HAP-1 (cell line): ENCODE data around the gene SLC49A4.

Experiments
- DNase-seq, 2 experiments: peaks; one replicate each; pipeline ENCODE4 v3.0.0-alpha.2; 2016 to 2020; ENCODE audit warnings: low spot score in 2 of 2
- H3K27me3 ChIP-seq: fragments of 250-450 bp; sonication (Bioruptor Pico); 2 replicates; pipeline ENCODE4 v1.5.1; 2020; ENCODE audit warnings: low read depth, mild to moderate bottlenecking, moderate library complexity
- H3K36me3 ChIP-seq: fragments of 250-450 bp; sonication (Bioruptor Pico); replicated peaks from 2 replicates; pipeline ENCODE4 v1.5.1; 2020; ENCODE audit warnings: mild to moderate bottlenecking
- H3K4me1 ChIP-seq: fragments of 250-450 bp; sonication (Bioruptor Pico); 2 replicates; pipeline ENCODE4 v1.5.1; 2020; ENCODE audit warnings: mild to moderate bottlenecking
- H3K4me3 ChIP-seq: fragments of 250-450 bp; sonication (Bioruptor Pico); 2 replicates; pipeline ENCODE4 v1.5.1; 2020; ENCODE audit warnings: mild to moderate bottlenecking, moderate library complexity
- H3K9me3 ChIP-seq: fragments of 250-450 bp; sonication (Bioruptor Pico); 2 replicates; pipeline ENCODE4 v1.5.1; 2020; ENCODE audit warnings: mild to moderate bottlenecking, moderate library complexity
- in situ Hi-C: fragments of 300-500 bp; cut with MboI; formaldehyde crosslinking; loops from 3 replicates; pipeline ENCODE4 v1.14.3; 2020; ENCODE audit warnings: low sequenced_read_pairs, inconsistent platforms, mixed read lengths

The SLC49A4 gene

DNA sequence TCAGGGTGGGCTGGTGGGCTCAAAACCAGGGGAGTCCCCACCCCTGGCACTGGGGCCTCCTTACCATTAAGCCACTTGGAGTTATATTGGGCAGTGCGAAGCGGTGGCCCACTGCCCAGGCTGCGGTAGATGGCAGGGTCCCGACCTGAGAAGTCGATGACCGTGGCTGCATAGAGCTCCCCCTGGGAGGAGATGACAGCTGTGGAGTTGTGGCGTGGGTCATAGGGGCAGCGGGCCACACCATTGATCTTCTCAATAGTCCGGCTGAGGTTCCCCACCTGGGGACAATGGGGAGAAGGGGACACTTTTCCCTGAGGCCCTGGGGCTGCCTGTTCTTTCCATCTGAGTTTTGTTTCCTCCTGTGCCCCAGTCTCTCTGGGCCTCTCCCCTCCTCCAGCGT, 132.9 kb downstream of the SLC49A4 start:
- H3K36me3 ChIP-seq: no peaks in the 10 kb centered on the region
- no peaks in the 10 kb centered on the region for H3K4me1 ChIP-seq
- no peaks in the 10 kb centered on the region for H3K9me3 ChIP-seq
- in situ Hi-C loops: loop anchor here (25.0 kb wide), 1 partner anchor 335 kb away; no protein-coding TSS in a partner anchor
- H3K4me3 ChIP-seq: no peak overlapping the region
- DNase-seq: no peak
- H3K27me3 ChIP-seq: peaks cover 6% of the 10 kb centered on the region; the same call in 1 of the 2 replicates

DNA sequence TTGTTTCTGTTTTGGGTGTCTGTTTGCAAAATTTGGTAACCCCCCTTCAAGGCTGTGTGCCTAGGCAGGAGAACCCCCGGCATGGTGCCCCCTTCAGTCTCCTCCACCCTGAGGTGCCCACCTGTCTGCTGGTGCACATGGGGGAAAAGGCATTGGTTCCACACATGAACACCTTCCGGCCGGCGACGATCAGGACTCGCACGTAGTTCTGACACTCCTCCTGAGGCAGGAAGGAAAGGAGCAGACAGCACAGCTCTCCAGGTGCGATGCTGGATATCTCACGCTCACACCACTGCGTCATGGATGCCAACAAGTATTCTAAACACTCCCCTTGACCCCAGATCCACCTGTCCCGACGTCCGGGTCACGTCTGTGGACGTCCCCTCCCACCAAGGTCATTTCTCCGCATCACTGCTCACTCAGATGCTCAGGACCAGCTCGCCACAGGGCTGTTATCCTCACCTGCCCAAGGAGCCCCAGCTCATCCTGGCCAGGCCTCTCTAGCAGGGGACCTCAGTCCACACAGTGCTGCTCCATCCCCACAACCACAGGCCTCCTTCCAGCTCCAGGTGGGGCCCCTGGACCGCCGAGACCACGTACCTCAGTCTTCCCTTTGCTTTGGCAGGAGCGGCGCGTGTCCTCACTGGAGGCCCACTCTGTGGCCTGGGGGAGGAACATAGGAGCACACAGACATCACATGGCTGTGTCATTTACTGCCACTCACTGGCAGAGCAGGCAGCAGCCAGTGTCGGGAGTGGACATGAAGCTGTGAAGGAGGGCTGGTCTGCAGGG, 133.7 kb downstream of the SLC49A4 start:
- H3K36me3 ChIP-seq: no peaks in the 10 kb centered on the region
- no peak for DNase-seq
- peaks cover 6% of the 10 kb centered on the region; the same call in 1 of the 2 replicates for H3K27me3 ChIP-seq
- no peaks in the 10 kb centered on the region for H3K4me1 ChIP-seq
- in situ Hi-C loops: loop anchor here (25.0 kb wide), 1 partner anchor 334 kb away; no protein-coding TSS in a partner anchor
- H3K9me3 ChIP-seq: no peaks in the 10 kb centered on the region
- H3K4me3 ChIP-seq: no peak overlapping the region

GRCh38 chr3:122929188-122930062, 134.6 kb downstream of the SLC49A4 start:
- no peaks in the 10 kb centered on the region for H3K9me3 ChIP-seq
- H3K27me3 ChIP-seq: peaks cover 5% of the 10 kb centered on the region; the same call in 1 of the 2 replicates
- H3K4me1 ChIP-seq: no peaks in the 10 kb centered on the region
- no peaks in the 10 kb centered on the region for H3K36me3 ChIP-seq
- in situ Hi-C loops: loop anchor here (25.0 kb wide), 1 partner anchor 333 kb away; no protein-coding TSS in a partner anchor
- no peak for DNase-seq
- H3K4me3 ChIP-seq: no peak overlapping the region

DNA sequence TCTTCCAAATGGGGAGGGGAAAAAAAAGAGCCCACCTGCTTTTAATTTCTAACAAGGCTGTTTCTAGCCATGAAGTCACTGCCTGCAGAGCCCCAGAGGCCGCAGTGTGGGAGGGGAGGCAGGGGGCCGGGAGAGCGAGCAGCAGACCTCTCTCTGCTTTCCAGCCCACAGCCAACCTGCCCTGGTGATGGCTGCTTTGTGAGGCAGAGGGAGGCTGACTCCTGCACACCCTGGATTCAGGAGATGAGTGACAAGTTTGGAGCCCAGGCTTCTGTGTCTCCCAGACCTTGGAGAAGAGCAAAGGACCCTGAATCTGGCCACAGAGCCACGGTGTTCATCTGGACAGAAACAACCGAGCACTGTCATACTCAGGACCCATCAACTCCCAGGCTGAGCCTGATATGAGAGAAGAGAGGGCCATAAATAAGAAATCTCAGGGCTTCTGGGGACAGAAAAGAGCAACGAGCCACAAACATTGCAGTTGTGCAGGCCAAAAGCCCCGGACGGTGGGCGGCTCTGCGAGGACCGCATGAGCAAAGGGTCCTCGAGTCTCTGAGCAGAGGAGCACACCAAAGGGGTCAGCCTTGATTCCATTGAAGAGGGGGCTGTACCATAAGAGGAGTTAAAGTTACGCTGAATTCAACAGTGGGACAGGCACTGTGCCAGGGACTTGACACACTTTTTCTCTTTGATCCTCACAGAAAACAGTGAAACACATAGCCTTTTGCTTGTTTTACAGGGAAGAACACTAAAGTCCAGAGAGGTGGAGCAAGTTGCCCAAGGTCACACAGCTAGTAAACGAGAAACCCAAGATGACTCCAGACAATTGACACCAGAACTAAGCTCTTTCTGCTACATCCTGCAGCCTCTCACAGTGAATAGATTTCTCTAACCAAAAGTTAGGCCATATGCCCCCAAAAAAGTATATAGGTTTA, 135.5 kb downstream of the SLC49A4 start:
- DNase-seq: no peak
- no peaks in the 10 kb centered on the region for H3K4me1 ChIP-seq
- no peaks in the 10 kb centered on the region for H3K36me3 ChIP-seq
- H3K9me3 ChIP-seq: no peaks in the 10 kb centered on the region
- H3K4me3 ChIP-seq: no peak overlapping the region
- peaks cover 4% of the 10 kb centered on the region; the same call in 1 of the 2 replicates for H3K27me3 ChIP-seq
- in situ Hi-C loops: loop anchor here (25.0 kb wide), 1 partner anchor 332 kb away; no protein-coding TSS in a partner anchor
